ENCODE measurements around the gene MX2.

Gene MX2

DNA sequence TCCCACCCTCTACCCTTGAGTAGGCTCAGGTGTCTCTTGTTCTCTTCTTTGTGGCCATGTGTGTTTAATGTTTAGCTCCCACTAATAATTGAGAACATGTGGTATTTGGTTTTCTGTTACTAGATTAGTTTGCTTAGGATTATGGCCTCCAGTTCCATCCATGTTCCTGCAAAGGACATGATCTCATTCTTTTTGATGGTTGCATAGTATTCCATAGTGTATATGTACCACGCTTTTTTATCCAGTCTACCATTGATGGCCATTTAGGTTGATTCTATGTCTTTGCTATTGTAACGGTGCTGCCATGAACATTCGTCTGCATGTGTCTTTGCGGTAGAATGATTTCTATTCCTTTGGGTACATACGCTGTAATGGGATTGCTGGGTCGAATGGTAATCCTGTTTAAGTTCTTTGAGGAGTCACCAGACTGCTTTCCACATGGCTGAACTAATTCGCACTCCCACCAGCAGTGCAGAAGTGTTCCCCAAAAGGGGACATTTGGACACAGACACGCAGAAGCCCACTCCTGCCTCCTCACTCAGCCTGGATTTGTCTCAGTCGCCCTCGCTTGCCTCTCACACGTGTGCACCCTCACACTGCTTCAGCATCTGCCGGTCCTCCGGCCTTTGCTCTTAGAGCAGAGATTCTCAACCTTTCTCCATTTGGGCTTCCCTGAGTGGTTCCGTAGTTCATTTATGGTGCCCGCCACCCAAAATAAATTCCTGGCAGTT, 3.7 kb downstream of the MX2 start:
- no peak for DNase-seq

DNA sequence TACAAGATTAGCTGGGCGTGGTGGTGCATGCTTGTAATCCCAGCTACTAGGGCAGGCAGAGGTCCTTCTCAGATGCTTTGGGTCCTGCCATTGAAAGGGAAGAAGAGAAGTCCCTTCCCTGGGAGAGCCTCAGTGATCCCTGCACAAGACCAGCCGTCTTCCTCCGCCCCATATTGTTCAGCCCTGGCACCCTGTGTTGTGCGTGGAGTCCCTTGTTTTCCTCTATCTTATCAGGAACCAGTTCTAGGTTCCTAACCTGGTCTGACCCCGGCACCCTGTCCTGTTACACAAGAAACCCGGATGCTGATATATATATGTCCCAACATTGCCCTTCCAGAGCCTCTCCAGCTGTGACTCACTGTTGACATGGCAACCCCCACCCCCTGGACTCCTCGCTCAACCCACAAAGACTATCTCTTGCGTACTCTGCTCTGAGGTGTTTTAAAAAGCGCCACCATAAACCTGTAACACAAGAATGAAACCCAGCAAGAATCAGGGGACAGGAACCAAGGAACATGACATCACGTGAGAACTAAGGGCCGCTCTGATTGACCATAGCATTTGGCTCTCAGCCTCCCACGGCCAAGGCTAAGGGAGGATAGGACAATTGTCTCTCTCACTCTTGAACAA, 4.8 kb downstream of the MX2 start:
- DNase-seq: peak; percentile 22

DNA sequence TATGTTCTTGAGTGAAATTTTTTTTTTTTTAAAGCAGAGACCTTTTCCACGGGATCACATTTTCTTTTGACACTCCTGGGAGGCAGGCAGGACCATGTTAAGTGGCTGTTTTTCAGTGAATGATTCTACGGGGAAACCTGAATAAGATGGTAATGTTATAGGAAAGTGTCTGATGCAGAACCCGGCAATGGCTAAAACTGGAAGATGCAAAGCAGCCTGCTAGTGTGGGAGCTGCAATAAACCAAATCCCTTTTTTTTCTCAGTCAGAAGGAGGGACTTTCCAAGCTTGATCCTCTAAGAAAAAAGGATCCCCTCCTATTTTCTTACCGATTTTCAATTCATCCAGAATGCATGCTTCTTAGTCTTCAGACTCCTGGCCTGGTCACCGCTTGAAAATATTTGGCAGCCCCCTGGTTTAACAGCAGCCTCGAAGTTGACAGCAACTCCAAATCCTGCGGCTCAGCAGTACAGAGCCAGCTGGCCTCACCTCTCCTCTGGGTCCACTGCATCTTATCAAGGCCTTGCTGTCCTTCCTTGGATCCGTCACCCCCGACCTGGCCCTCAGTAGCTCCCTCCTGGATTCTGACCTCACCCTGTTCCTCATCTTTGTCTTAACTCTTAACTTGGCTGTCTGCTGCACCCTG, 5.6 kb downstream of the MX2 start:
- no peak for DNase-seq

DNA sequence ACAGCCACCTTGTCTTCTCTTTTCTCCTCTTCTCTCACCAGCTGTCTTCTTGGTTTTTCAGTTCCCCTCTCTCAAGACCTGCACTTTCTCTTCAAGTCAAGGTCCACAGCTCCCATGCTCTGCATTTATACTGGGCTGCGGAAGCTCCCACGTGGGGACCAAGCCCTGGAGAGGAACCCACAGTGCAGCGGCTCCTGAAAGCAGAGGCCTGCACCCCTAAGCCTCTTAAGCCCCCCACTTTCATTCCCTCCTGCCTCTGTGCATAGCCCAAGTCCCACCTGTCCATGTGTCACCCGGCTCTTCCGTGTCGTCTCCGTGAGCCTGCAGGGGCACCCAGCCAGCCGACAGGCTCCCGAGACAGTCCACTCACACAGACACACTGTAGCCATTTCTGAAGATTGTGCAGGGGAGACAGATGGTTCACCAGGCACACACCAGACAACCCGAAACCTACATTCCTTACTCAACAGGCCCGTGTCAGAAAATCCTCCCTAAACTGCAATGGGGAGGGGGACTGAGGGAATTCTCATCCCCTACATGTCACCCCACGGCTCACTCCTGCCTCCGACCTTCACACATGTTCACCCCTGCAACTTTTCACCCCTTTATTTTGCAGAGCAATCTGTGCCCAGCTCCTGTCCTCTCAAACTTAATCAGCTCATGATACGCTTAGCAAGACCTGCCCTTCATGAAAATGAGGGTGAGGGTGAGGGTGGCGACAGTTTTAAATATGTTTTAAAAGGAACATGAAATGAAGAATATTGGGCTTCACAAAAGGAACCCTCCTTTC, 6.3 kb downstream of the MX2 start:
- no peak for DNase-seq

DNA sequence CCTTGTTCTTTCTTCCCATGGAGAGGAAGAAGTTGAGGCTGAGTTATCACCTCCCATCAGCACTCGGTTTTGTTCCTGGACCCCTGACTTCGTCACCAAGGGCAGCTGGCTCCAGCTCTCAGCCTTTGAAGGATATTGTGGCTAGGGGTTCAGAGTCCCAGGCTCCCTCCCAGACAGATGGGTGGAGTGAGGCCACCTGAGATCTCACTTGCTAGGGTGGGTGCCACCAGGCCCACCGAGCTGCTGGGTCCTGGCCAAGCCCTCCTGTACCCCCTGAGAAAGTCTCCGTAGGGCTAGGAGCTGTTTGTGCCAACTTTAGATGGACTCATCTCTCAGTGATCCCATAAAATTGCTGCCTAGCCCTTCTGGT, 6.9 kb downstream of the MX2 start:
- no peak for DNase-seq

DNA sequence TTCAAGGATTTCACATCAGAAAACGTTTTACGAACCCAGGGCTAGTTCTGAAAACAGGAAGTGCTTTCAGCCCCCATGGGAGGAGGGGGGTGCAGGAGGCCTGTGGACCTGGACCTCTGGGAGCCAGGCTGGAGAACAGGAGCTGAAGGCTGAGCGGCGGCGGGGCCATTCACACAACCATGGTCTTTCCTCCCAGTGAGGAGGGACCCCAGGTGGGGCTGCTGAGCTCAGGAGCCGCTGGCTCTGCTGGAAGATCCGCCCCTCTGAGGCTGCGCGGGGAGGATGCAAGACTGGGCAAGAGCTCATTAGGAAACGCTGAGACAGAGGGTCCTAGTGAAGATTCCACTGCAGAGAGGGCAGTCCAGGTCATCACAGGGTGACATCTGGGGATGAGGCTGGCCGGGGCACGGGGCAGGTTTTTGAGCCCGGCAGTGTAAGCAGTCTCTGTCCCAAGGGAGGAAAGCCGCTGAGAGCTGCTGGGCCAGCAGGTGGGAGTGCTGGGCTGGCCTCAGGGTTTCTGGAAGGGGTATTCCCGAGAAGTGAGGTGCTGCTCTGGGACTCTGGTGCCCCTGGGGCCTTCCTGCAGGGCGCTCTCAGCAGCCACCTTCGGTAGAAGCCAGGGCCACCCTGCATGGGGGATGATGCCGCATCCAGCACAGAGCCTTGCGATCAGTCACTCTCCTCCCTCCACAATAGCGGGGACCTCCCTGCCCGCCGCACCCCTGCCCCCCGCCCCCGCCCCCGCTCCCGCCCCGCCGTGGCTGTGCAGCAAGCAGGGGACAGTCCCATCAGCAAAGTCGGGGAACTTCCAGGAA, 7.5 kb downstream of the MX2 start:
- DNase-seq: peak; percentile 50

DNA sequence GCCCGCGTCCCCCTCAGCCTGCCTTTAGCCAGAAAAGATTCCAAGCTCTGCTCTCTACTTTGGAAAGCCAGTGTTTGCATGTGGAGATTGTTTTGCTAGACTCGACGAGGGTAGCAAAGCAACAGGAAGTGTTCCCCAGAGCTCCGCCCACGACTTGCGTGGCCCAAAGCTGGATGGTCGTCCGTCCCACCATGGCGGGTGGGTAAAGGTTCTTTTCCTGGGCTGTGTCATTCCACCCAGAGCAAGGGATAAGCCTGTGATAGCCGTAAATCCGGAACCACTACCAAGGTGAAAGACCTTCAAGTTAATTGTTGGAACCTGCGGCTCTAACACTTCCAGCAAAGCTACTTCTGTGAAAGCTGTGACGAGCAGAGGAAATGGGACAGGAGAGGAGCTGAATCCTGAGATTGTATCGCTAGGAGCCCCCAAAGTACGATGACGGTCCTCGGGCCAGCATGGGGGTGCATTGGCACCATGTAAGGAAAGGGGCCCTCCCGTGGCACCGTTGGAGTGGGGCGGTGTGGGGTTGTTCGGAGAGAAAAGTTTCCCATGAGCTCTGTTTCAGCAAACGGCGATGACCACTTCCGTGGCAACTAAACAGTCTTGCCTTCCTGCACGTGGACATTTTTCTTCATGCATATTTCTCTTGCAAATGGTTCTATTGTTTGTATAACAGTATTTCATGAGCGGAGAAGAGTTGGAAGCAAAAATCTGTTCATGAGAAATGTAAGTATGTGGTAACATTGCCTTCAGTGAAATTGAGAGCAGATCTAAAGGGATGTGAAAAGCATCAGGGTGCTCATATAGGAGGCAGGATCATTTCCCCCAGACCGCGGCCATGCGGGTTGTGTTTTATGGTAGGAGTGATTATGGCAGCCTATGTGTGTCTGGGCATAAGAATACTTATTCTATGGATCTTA, 8.4 kb downstream of the MX2 start:
- DNase-seq: peak; percentile 33

DNA sequence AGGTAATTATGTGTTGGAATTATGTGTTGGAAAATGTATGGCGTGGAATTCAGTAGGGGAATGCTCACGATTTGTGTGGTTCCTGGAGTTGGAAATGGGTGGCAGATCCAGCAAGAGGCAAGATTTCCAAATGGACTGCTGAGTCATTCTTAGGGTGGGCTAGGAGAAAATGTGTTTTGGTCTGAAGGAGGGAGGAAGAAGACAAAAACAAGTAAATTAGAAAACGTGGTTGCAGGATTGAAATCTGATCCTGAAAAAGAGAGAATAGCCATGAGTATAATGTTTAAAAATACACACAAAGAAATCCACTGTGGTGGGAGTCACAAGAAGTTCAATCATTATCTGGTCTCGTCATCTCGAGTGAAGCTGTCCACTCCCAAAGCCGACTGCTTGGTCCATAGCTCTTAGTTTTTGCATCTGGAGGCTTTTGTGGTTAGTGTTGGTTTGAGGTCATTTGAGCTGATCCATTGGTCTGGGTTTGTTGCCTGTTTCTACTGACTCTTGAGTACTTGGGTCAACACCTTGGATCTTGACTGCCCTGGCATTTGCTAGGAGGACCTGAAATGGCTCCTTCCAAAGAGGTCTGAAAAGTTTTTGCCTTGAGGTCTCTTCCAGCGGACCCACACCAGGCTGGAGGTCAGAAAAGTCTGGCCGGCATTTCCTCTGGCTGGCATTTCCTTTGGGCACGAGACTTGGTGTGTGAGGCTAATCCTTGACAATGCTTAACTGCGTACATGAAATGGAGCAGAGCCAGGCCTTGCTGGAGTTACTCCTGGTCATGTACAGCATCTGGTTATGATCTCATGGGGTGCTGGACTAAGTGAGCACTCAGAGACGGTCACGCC, 9.2 kb downstream of the MX2 start:
- no peak for DNase-seq

DNA sequence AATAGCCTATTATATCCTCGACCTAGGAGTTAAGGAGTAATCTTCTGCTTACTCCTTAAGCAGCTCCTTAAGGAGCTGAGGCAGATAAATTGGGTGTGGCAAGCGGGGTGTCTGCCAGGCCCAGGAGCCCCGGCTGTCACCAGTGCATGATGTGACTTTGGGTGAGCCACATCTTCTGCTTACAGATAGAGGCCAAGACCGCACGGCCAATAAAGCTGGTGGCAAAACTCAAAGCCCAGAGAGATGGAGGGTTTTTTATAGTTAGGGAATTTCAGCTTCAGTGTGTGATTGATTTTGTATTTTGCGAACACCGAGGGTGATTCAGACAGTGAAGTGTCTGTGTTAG, 9.8 kb downstream of the MX2 start:
- no peak for DNase-seq

DNA sequence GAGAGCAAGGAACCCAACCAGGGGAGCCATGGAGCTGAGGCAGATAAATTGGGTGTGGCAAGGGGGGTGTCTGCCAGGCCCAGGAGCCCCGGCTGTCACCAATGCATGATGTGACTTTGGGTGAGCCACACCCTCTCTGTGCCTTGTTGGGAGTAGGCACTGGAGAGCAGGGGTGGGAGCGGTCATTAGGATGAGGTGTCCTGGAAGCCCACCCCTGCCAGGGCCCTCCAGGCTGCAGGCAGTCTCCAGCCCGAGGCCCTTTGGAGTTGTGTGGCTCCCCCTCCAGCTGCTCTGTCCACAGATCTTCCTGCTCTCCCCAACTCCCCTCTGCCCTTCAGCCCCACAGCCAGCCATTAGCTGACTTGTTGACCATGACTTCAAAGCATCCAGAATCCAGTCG, 11.4 kb downstream of the MX2 start:
- no peak for DNase-seq

DNA sequence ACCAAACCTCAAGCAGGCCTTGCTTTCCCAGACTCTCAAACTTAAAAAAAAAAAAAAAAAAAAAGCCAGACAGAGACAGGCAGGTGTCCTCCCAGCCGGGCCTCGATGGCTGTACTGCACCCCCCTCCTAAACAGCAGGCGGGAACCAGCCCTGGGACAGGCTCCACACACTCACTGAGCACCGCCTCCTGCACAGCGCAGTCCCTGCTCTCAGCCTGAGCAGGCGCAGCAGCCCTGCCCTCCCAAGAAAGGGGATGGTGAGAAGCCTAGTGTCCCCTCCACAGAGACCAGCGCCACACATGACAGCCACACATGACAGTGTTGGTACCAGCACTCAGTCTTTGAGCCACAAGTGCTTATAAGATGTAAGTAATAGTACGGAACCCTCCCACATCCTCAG, 11.9 kb downstream of the MX2 start:
- DNase-seq: no peak

DNA sequence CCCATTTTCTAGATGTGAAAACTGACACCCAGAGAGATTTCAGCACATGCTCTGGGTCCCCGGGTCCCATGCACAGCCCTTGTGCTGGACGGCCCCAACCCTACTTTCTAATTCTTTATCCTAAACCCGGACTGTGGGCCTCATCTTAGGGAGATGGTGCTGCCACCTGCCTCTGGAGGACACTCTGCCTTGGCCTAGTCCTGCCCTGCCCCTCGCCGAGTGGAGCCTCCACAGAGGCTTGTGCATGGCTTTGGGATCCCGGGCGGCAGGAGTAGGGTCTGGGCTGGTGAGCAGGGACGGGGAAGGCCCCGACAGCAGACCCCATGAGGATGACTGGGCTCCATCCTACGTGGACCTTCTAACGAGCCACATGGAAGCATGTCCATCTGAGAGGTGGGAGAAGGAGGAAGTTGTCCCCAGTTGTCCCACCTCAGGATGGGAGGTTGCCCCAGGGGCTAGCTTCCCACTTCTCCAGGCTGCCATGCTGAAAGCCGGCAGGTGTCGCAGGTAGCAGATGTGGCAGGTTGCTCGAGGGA, 12.4 kb downstream of the MX2 start:
- DNase-seq: no peak

DNA sequence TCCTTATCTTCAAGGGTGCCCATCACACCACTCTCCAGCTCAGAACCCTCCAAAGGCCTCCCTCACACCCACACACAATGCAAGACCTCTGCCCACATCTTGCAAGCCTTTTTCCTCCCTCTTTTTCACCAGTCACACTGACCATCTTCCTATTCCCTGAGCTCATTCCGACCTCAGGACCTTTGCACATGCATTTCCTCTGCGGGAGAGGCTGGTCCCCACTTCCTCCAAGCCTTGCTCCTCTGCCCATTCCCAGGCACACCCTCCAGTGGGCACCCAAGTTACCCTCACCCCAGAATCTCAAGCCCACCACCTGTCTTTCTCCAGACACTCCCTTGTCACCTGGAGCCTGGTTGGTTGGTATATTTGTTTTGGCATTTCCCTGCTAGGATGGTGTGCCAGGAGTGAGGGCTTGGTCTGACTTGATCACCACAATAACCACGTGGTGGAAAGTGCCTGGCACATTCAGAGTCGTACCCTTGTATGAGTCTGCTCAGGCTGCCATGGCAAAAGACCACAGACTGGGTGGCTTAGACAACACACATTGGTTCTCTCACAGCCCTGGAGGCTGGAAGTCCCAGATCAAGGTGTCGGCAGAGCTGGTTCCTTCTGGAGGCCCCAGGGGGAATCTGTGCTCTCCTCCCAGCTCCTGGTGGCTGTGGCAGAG, 13.2 kb downstream of the MX2 start:
- no peak for DNase-seq

DNA sequence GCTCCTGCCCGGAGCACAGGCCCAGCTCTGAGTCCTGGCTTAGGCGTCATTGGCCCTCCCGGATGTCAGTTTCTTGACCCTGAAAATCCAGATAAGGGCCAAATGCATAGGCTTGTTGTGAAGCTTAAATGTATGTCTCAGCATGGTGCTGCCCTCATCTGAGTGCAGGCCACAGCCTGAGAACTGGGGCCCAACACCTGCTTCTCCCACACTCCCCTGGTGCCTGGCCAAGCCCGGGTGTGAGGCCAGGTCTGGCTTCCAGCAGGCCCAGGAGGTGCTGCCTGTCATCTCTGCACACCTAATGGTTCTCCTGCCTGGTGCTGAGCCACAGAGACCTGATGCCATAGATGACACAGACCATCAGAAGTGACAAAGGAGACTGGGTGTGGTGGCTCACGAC, 14.0 kb downstream of the MX2 start:
- DNase-seq: no peak

DNA sequence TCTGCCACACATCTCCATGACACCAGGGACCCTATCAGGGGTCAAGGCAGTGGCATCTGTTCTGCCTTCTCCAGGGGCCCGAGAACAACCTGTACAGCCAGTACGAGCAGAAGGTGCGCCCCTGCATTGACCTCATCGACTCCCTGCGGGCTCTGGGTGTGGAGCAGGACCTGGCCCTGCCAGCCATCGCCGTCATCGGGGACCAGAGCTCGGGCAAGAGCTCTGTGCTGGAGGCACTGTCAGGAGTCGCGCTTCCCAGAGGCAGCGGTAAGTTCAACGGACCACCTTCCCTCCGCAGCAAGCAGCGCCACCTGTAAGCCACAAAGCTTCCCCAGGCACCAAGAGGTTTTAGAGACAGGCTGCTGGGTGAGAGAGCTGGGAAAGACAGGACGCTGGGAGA, 15.9 kb downstream of the MX2 start:
- no peak for DNase-seq

DNA sequence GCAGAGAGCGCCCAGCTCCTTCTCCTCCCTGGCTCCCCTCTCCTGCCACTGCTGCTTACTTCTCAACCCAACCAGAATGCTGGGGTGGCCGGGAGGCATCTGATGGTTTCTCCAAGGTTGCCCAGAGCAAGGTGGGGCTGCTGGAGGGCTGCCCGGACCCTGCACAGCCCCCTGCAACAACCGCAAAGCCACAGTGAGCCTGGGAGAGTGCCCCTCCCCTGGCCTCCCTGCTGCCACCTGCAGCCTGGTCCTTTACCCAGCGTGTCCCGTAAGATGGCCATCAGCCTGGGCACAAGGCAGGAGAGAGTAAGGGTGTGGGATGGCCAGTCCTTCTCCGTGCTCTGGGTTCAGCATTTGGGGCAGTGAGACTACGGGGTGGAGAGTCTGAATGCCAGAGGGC, 17.0 kb downstream of the MX2 start:
- DNase-seq: no peak

DNA sequence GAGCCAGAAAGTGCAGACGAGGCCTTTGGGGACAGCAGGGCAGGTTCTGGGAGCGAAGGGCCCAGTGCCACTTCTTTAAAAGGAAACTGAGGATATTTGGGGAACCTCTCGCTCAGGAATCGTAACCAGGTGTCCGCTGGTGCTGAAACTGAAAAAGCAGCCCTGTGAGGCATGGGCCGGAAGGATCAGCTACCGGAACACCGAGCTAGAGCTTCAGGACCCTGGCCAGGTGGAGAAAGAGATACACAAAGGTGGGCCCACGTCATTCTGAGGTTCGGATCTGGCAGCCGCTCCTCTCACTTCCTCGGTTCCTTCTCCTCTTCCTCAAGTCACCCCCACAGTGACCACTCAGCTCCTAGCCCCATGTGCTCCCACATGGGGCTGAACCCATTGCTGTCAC, 18.1 kb downstream of the MX2 start:
- DNase-seq: no peak

DNA sequence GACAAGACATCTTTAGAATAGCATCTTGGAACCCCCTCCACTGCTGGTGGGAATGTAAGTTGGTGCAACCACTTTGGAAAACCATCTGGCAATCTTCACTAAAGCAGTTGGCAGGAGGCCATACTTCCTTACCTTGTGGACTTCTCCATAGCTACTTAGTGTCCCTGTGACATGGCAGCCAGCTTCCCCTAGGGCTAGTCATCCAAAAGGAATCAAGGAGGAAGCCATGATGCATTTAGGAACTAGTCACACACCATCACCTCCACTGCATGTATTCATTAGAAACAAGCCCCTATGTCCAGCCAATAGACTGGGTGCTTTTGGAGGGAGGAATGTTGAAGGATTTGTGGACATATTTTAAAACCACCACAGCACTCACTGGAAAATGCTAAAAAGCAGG, 19.9 kb downstream of the MX2 start:
- DNase-seq: no peak

DNA sequence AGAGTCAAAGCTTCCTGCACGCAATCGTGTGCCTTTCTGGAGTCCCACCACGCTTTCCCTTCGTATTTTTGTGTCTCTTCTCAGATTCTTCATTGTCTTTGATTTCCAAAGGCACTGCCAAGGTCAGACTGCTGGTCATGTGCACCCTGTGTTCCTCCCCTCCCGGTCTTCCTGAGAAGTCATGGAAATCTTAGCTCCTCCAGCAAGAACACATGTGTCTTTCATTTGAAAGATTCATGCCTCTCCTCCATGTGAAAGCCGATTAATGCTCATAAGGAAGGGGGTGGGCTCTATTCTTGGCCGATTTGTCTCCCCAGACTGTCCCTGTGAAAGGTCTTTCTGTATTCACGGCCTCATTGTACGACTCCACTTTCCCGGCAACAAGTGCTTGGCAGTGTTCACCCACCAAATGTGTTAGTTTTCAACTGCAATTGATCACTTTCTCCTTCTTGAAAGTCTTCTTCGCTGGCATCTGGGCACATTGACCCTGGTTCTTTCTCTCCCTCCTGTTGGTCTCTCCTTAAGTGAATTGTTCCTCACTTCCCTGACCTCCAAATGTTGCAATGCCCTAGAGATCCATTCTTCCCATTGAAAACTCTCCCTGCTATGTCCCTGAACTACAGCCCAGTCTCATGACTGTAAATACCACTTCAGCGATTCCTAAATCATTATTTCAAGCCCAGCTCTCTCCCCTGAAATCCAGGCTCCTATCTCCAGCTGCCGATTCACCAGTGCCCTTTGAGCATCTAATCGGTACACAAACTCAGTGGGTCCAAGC, 25.4 kb downstream of the MX2 start:
- no peak for DNase-seq

Measured in CD4-positive, alpha-beta T cell treated with Interleukin-17A for 1 hour (primary cell).